CD14-positive monocyte (primary cell): ENCODE data around the gene CBFB. TPM values are rescaled to one million over a fixed set of nuclear protein-coding genes. Genes with fewer than 3 reads are reported as not detected.
A peak's percentile ranks its signal among the peaks of the same experiment; 100 is the strongest.

ENCODE experiments used
- DNase-seq, 3 donors: peaks; one replicate each; pipeline ENCODE4 v3.0.0-alpha.2; 2011 to 2022
- H2AFZ ChIP-seq: 2 replicates; pipeline ENCODE4 v1.6.0; 2012; ENCODE audit warnings: mild to moderate bottlenecking, low read depth, low read length, inconsistent platforms; ENCODE audit not compliant: insufficient read depth, poor library complexity, severe bottlenecking
- H3K27ac ChIP-seq, 2 donors: 1 replicate in 1 of 2; 2 replicates in 1 of 2; pipeline ENCODE4 v1.5.1; 2012 to 2013; ENCODE audit warnings: low read length in 2 of 2, control low read depth in 1 of 2, inconsistent platforms in 1 of 2, low read depth in 1 of 2, mild to moderate bottlenecking in 1 of 2
- H3K27me3 ChIP-seq, 2 donors: one replicate each; pipeline versions ENCODE4 v1.6.0 to v1.6.1; 2011 to 2013; ENCODE audit warnings: low read length in 2 of 2; ENCODE audit not compliant: control insufficient read depth in 2 of 2, insufficient read depth in 2 of 2
- H3K36me3 ChIP-seq, 2 donors: replicated peaks in 1 of 2; 1 replicate in 1 of 2; 2 replicates in 1 of 2; pipeline versions ENCODE4 v1.5.1 to v1.6.1; 2012 to 2013; ENCODE audit warnings: low read length in 2 of 2, control low read depth in 1 of 2, inconsistent platforms in 1 of 2, mild to moderate bottlenecking in 1 of 2; ENCODE audit not compliant: insufficient read depth in 2 of 2, control insufficient read depth in 1 of 2
- H3K4me1 ChIP-seq, 2 donors: 1 replicate in 1 of 2; 2 replicates in 1 of 2; pipeline versions ENCODE4 v1.5.1 to v1.6.1; 2012 to 2013; ENCODE audit warnings: low read length in 2 of 2, control low read depth in 1 of 2, inconsistent platforms in 1 of 2, mild to moderate bottlenecking in 1 of 2, moderate library complexity in 1 of 2; ENCODE audit not compliant: insufficient read depth in 2 of 2, control insufficient read depth in 1 of 2
- H3K4me2 ChIP-seq: replicated peaks from 2 replicates; pipeline ENCODE3; 2012; ENCODE audit warnings: low read length, moderate library complexity, mild to moderate bottlenecking; ENCODE audit not compliant: poor library complexity, severe bottlenecking; ENCODE audit errors: extremely low read depth
- H3K4me3 ChIP-seq, 3 experiments: fragments of 200-600 bp in 1 of 3; sonication (generic) in 1 of 3; replicated peaks in 1 of 3; 1 replicate in 2 of 3; 2 replicates in 1 of 3; pipeline ENCODE4 v1.5.1; 2011 to 2013; ENCODE audit warnings: low read length in 3 of 3, mild to moderate bottlenecking in 3 of 3, control low read depth in 2 of 3, low read depth in 2 of 3, inconsistent platforms in 1 of 3, moderate library complexity in 1 of 3
- H3K79me2 ChIP-seq: 2 replicates; pipeline ENCODE4 v1.6.0; 2012; ENCODE audit warnings: mild to moderate bottlenecking, control low read depth, inconsistent platforms, low read length, moderate library complexity; ENCODE audit not compliant: insufficient read depth
- H3K9ac ChIP-seq: 2 replicates; pipeline ENCODE4 v1.6.0; 2017; ENCODE audit warnings: low read length, mild to moderate bottlenecking; ENCODE audit not compliant: insufficient read depth, poor library complexity, severe bottlenecking
- H3K9me3 ChIP-seq, 2 donors: replicated peaks in 1 of 2; 1 replicate in 1 of 2; 2 replicates in 1 of 2; pipeline versions ENCODE4 v1.5.1 to v1.6.1; 2012 to 2013; ENCODE audit warnings: low read length in 2 of 2, control low read depth in 1 of 2; ENCODE audit not compliant: control insufficient read depth in 1 of 2, insufficient read depth in 1 of 2
- H4K20me1 ChIP-seq: 2 replicates; pipeline ENCODE4 v1.6.0; 2012; ENCODE audit warnings: mild to moderate bottlenecking, low read length, control low read depth, moderate library complexity; ENCODE audit not compliant: insufficient read depth
- H3K27ac Mint-ChIP-seq, 7 donors: one replicate each; pipeline ENCODE4 v1.8.0; 2020; ENCODE audit warnings: mild to moderate bottlenecking in 7 of 7, mixed read lengths in 7 of 7, moderate library complexity in 6 of 7, inconsistent platforms in 2 of 7
- H3K27me3 Mint-ChIP-seq, 3 donors: one replicate each; pipeline ENCODE4 v1.8.0; 2021 to 2022; ENCODE audit warnings: low read depth in 3 of 3, mild to moderate bottlenecking in 3 of 3, mixed read lengths in 3 of 3, moderate library complexity in 3 of 3, inconsistent platforms in 1 of 3
- H3K36me3 Mint-ChIP-seq, 2 donors: one replicate each; pipeline ENCODE4 v1.8.0; 2020; ENCODE audit warnings: mixed read lengths in 2 of 2, inconsistent platforms in 1 of 2, mild to moderate bottlenecking in 1 of 2
- H3K4me1 Mint-ChIP-seq: one replicate; pipeline ENCODE4 v1.8.0; 2020; ENCODE audit warnings: mild to moderate bottlenecking, mixed read lengths
- H3K4me3 Mint-ChIP-seq, 2 donors: one replicate each; pipeline ENCODE4 v1.8.0; 2020; ENCODE audit warnings: mild to moderate bottlenecking in 2 of 2, mixed read lengths in 2 of 2, moderate library complexity in 1 of 2
- H3K9me3 Mint-ChIP-seq, 7 donors: one replicate each; pipeline ENCODE4 v1.8.0; 2020 to 2022; ENCODE audit warnings: mixed read lengths in 7 of 7, mild to moderate bottlenecking in 6 of 7, moderate library complexity in 6 of 7, inconsistent platforms in 2 of 7
- WGBS: methylation state at CpG from one replicate; pipeline ENCODE4 v1.1.5; 2013; ENCODE audit warnings: missing lambda C conversion rate; ENCODE audit not compliant: insufficient coverage; 5-methylcytosine and 5-hydroxymethylcytosine counted together
- intact Hi-C, 2 donors: fragments of 100-400 bp; cut with micrococcal nuclease; formaldehyde crosslinking; loops; one replicate each; pipeline versions ENCODE4 v1.15.0 to v1.15.1; 2023
- polyA plus RNA-seq, 3 donors: library from polyadenylated mRNA; depleted of rRNA in 1 of 3; unstranded in 2 of 3; stranded (reverse) in 1 of 3; fragments of 300-500 nt in 2 of 3; fragments of >200 nt in 1 of 3; fragmentation: Illumina TruSeq in 2 of 3; gene quantifications; 1 replicate in 2 of 3; 2 replicates in 1 of 3; pipeline ENCODE4 v1.2.3, GENCODE V29; 2012 to 2021
- TF ChIP-seq, protein P1 (sequence below): fragments of 200-600 bp; IDR thresholded peaks from one replicate; pipeline ENCODE4 v1.8.0; 2022; ENCODE audit warnings: antibody characterized with exemption, mild to moderate bottlenecking

Gene CBFB
- polyA plus RNA-seq, 3 donors = 28.3 to 45.4 (median 29.5) TPM

DNA sequence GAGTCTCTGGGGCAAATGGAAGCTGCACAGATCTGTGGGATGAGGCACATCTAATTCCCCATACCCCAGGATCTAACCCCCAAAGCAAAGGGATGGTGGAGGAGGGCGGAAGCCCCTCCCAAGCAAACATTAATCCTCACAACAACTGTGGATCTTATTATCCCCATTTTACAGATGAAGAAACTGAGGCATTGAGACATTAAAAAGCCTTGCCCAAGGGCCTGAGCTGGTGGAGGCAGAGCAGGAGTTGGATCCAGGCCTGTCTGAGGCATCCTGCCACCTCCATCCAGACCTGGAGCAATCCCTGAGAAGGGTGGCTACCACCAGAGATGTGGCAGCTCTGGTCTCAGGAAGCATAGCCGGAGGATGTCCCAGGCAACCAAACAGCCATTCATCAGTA lies 17.7 kb upstream of the CBFB start:
- TF ChIP-seq, protein P1, sequence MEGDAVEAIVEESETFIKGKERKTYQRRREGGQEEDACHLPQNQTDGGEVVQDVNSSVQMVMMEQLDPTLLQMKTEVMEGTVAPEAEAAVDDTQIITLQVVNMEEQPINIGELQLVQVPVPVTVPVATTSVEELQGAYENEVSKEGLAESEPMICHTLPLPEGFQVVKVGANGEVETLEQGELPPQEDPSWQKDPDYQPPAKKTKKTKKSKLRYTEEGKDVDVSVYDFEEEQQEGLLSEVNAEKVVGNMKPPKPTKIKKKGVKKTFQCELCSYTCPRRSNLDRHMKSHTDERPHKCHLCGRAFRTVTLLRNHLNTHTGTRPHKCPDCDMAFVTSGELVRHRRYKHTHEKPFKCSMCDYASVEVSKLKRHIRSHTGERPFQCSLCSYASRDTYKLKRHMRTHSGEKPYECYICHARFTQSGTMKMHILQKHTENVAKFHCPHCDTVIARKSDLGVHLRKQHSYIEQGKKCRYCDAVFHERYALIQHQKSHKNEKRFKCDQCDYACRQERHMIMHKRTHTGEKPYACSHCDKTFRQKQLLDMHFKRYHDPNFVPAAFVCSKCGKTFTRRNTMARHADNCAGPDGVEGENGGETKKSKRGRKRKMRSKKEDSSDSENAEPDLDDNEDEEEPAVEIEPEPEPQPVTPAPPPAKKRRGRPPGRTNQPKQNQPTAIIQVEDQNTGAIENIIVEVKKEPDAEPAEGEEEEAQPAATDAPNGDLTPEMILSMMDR = no peak
- Mint-ChIP-seq H3K27ac (no peak overlapping the region), H3K4me1 (peaks cover 10% of the 10 kb centered on the region), H3K4me3 (no peak overlapping the region), H3K9me3 (peaks cover 0 to 7% (median 2%) of the 10 kb centered on the region in 7 donors), H3K27me3 (peaks cover 40 to 49% (median 48%) of the 10 kb centered on the region in 3 donors), H3K36me3 (peaks cover 0 to 3% of the 10 kb centered on the region in 2 donors)
- Histone ChIP-seq H3K36me3 (no peaks in the 10 kb centered on the region), H2AFZ (no peak overlapping the region), H3K27ac (no peak overlapping the region), H3K9me3 (peaks cover 0 to 7% of the 10 kb centered on the region in 2 donors), H4K20me1 (no peaks in the 10 kb centered on the region), H3K9ac (no peak overlapping the region), H3K4me1 (peaks cover 8 to 14% of the 10 kb centered on the region in 2 donors), H3K79me2 (no peaks in the 10 kb centered on the region), H3K27me3 (peaks cover 14 to 48% of the 10 kb centered on the region in 2 donors), H3K4me3 (no peak overlapping the region), H3K4me2 (no peak overlapping the region)
- WGBS = 100% methylated on average over 1 of the region's 2 CpGs
- no peak for DNase-seq
- intact Hi-C loops = no loop called here

DNA sequence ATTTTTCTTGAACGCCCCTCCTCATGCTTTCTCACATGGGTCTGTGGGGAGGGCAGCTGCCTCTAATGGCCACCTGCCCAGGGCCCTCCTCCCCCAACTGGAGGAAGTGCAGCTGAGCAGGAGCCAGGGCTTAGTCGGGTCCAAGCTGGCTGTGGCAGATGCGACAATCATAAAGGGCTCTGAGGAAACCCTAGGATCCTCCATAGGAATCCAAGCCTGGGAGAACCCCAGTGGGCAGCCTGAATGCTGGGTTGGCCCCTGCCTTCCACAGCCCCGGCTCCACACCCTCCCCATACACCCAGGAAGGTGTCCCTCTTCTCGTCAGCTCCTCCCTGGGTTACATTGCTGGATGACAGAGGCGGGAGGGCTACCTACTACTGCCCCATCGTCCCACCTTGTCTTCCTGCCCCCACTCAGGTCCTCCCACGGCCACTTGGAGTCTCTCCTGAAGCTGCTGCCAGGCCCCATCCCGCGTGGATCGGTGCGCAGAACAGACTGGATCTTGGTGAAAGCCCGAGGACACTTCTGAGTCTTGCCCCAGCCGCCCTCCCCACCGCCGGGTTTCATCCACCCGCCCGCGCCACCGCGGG lies 15.6 kb upstream of the CBFB start:
- Mint-ChIP-seq H3K36me3 (peaks cover 0 to 3% of the 10 kb centered on the region in 2 donors), H3K27ac (no peak overlapping the region), H3K4me3 (peak overlapping the region; percentile 39 to 78), H3K27me3 (peaks cover 45 to 52% (median 49%) of the 10 kb centered on the region in 3 donors), H3K4me1 (peaks cover 10% of the 10 kb centered on the region), H3K9me3 (peaks cover 0 to 7% (median 2%) of the 10 kb centered on the region in 7 donors)
- H3K27ac ChIP-seq = no peak overlapping the region
- TF ChIP-seq, protein P1 = no peak
- H3K4me2 ChIP-seq = peak overlapping the region; percentile 73
- 13% methylated on average over 20 of the region's 21 CpGs for WGBS
- H3K36me3 ChIP-seq = no peaks in the 10 kb centered on the region
- H3K4me1 ChIP-seq = peaks cover 8 to 14% of the 10 kb centered on the region in 2 donors
- no peak for DNase-seq
- peaks cover 0 to 7% of the 10 kb centered on the region in 2 donors for H3K9me3 ChIP-seq
- peak overlapping the region; percentile 64 for H3K9ac ChIP-seq
- peak overlapping the region; percentile 80 for H2AFZ ChIP-seq
- peaks cover 14 to 48% of the 10 kb centered on the region in 2 donors for H3K27me3 ChIP-seq
- H3K79me2 ChIP-seq = no peaks in the 10 kb centered on the region
- intact Hi-C loops = no loop called here
- H4K20me1 ChIP-seq = no peaks in the 10 kb centered on the region
- H3K4me3 ChIP-seq = peak overlapping the region in 1 of 3 experiments; percentile 72
